Mesendoderm (in vitro differentiated cells): ENCODE results near the gene TRAF5.

Source experiments
- DNase-seq: peaks from one replicate; pipeline ENCODE4 v3.0.0; 2013
- H2AK5ac ChIP-seq: 2 replicates; pipeline ENCODE4 v1.6.1; 2013; ENCODE audit warnings: low read length, inconsistent platforms
- H2BK120ac ChIP-seq: 2 replicates; pipeline ENCODE4 v1.6.1; 2013; ENCODE audit warnings: low read depth, mild to moderate bottlenecking, low read length, moderate library complexity, mixed read lengths
- H2BK15ac ChIP-seq: replicated peaks from 2 replicates; pipeline ENCODE4 v1.6.1; 2013; ENCODE audit warnings: low read depth, mild to moderate bottlenecking, moderate library complexity
- H2BK5ac ChIP-seq: 2 replicates; pipeline ENCODE4 v1.6.1; 2013; ENCODE audit warnings: low read length, inconsistent platforms
- H3K18ac ChIP-seq: 2 replicates; pipeline ENCODE4 v1.6.1; 2013; ENCODE audit warnings: mild to moderate bottlenecking, low read length, mixed read lengths
- H3K23ac ChIP-seq: one replicate; pipeline ENCODE4 v1.6.1; 2013; ENCODE audit warnings: low read length
- H3K27ac ChIP-seq: 2 replicates; pipeline ENCODE4 v1.5.1; 2013; ENCODE audit warnings: low read depth, mild to moderate bottlenecking, inconsistent platforms, low read length, moderate library complexity
- H3K27me3 ChIP-seq: 2 replicates; pipeline ENCODE4 v1.6.1; 2013; ENCODE audit warnings: low read length, control low read depth, mild to moderate bottlenecking, inconsistent platforms; ENCODE audit not compliant: insufficient read depth, poor library complexity
- H3K36me3 ChIP-seq: 2 replicates; pipeline ENCODE4 v1.6.1; 2013; ENCODE audit warnings: low read length, inconsistent platforms; ENCODE audit not compliant: control insufficient read depth, insufficient read depth
- H3K4ac ChIP-seq: one replicate; pipeline ENCODE4 v1.6.1; 2013; ENCODE audit warnings: low read depth, mild to moderate bottlenecking, low read length, moderate library complexity
- H3K4me1 ChIP-seq: 2 replicates; pipeline ENCODE4 v1.6.1; 2013; ENCODE audit warnings: low read depth, low read length, inconsistent platforms; ENCODE audit not compliant: control insufficient read depth
- H3K4me2 ChIP-seq: 2 replicates; pipeline ENCODE4 v1.6.1; 2013; ENCODE audit warnings: low read length
- H3K4me3 ChIP-seq: 2 replicates; pipeline ENCODE4 v1.5.1; 2013; ENCODE audit warnings: mild to moderate bottlenecking, low read length
- H3K56ac ChIP-seq: one replicate; pipeline ENCODE4 v1.6.1; 2013; ENCODE audit warnings: low read length
- H3K79me1 ChIP-seq: 2 replicates; pipeline ENCODE4 v1.6.1; 2013; ENCODE audit warnings: low read length, inconsistent platforms
- H3K79me2 ChIP-seq: 2 replicates; pipeline ENCODE4 v1.6.1; 2013; ENCODE audit warnings: mild to moderate bottlenecking, low read length; ENCODE audit not compliant: control insufficient read depth, insufficient read depth
- H3K9ac ChIP-seq: 2 replicates; pipeline ENCODE4 v1.6.1; 2013; ENCODE audit warnings: low read length, inconsistent platforms
- H4K5ac ChIP-seq: one replicate; pipeline ENCODE4 v1.6.1; 2013; ENCODE audit warnings: low read length
- H4K8ac ChIP-seq: one replicate; pipeline ENCODE4 v1.6.1; 2013; ENCODE audit warnings: low read depth, mild to moderate bottlenecking, control low read depth, low read length, moderate library complexity
- WGBS: extraction: QIAGEN DNeasy Blood & Tissue Kit; methylation state at CpG from one replicate; pipeline ENCODE4 v1.1.7; 2013; ENCODE audit warnings: low lambda C conversion rate, missing lambda C conversion rate; ENCODE audit not compliant: insufficient coverage; ENCODE audit errors: extremely low coverage; 5-methylcytosine and 5-hydroxymethylcytosine counted together

TRAF5 gene

DNA sequence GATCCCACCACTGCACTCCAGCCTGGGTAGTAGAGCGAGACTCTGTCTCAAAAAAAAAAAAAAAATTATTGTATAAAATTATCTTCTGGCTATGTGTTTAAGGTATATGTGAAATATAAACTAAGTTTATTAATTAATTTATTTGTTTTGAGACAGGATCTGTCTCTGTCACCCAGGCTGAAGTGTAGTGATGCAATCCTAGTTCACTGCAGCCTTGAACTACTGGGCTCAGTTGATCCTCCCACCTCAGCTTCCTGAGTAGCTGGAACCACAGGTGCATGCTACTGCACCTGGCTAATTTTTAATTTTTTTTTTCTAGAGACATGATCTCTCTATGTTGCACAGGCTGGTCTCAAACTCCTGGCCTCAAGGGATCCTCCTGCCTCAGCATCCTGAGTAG lies 97.4 kb downstream of the TRAF5 start:
- Histone ChIP-seq H3K27me3 (no peaks in the 10 kb centered on the region), H3K79me2 (peaks cover 46% of the 10 kb centered on the region), H2BK15ac (no peak overlapping the region), H2AK5ac (no peak overlapping the region), H2BK5ac (no peak overlapping the region), H3K79me1 (peaks cover 6% of the 10 kb centered on the region), H3K4me2 (no peak overlapping the region), H3K9ac (no peak overlapping the region), H3K4me3 (no peak overlapping the region), H2BK120ac (no peak overlapping the region), H3K4ac (no peak overlapping the region), H3K56ac (no peak overlapping the region), H4K8ac (no peak overlapping the region), H4K5ac (no peak overlapping the region), H3K36me3 (peaks cover 2% of the 10 kb centered on the region), H3K27ac (no peak overlapping the region), H3K18ac (no peak overlapping the region), H3K4me1 (peaks cover 8% of the 10 kb centered on the region), H3K23ac (no peak overlapping the region)
- no CpG with 5 or more reads among the region's 1 CpG for WGBS
- DNase-seq, result no peak
